Activated effector memory CD4-positive, alpha-beta T cell treated with Interleukin-2 at 50 U/mL for 16 hours (primary cell): Measurements from ENCODE around the gene AK8.

Source experiments
- DNase-seq: peaks from one replicate; pipeline ENCODE4 v3.0.0-alpha.2; 2020

Gene AK8

GRCh38 chr9:132710333-132710732 lies 167.8 kb downstream of the AK8 start:
- no peak for DNase-seq

GRCh38 chr9:132708769-132709430 lies 169.2 kb downstream of the AK8 start:
- DNase-seq, result no peak

- no peak for DNase-seq
Observed at GRCh38 chr9:132708239-132708638, 169.8 kb downstream of the AK8 start.

- DNase-seq, result no peak
Observed at GRCh38 chr9:132703336-132703735, 174.7 kb downstream of the AK8 start.

GRCh38 chr9:132702254-132702653 lies 175.8 kb downstream of the AK8 start:
- no peak for DNase-seq

GRCh38 chr9:132699956-132700355 lies 178.1 kb downstream of the AK8 start:
- no peak for DNase-seq

- DNase-seq, result no peak
Observed at GRCh38 chr9:132698989-132699388, 179.1 kb downstream of the AK8 start.

- no peak for DNase-seq
Observed at GRCh38 chr9:132697230-132697629, 180.9 kb downstream of the AK8 start.

GRCh38 chr9:132694144-132694543 lies 183.9 kb downstream of the AK8 start:
- DNase-seq, result no peak

GRCh38 chr9:132690696-132691095 lies 187.4 kb downstream of the AK8 start:
- no peak for DNase-seq

- no peak for DNase-seq
Observed at GRCh38 chr9:132683873-132684272, 194.2 kb downstream of the AK8 start.

GRCh38 chr9:132681561-132681960 lies 196.5 kb downstream of the AK8 start:
- no peak for DNase-seq

- no peak for DNase-seq
Observed at GRCh38 chr9:132679946-132680625, 198.0 kb downstream of the AK8 start.

- no peak for DNase-seq
Observed at GRCh38 chr9:132677976-132678375, 200.1 kb downstream of the AK8 start.
